H1 (cell line): ENCODE data around the gene PDZD11. TPM values are rescaled to one million over a fixed set of nuclear protein-coding genes. Genes with fewer than 3 reads are reported as not detected.

Source experiments
- CTCF ChIA-PET: fragments of 300-600 bp; sonication (Branson Sonifier 250); formaldehyde crosslinking; loops from one replicate; lab custom pipeline; 2021; ENCODE audit not compliant: partially characterized antibody; lab: Charles Lee
- POLR2A ChIA-PET: fragments of 300-600 bp; sonication (Branson Sonifier 250); formaldehyde crosslinking; loops from one replicate; lab custom pipeline; 2021; ENCODE audit warnings: inconsistent platforms; ENCODE audit not compliant: partially characterized antibody; lab: Charles Lee
- DNase-seq, 2 experiments: peaks; one replicate each; pipeline versions ENCODE4 v3.0.0 to v3.0.0-alpha.2; 2010 to 2022; ENCODE audit warnings: low spot score in 2 of 2, low read depth in 1 of 2, mixed read lengths in 1 of 2
- FAIRE-seq: peaks from 2 replicates; lab custom pipeline; 2011; peaks lifted over from hg19 to GRCh38; lab: Jason Lieb, UNC
- H2AFZ ChIP-seq: 2 replicates; pipeline ENCODE4 v1.8.1; 2012; ENCODE audit warnings: low read length, inconsistent platforms
- H2AK5ac ChIP-seq: 2 replicates; pipeline ENCODE4 v1.6.1; 2013; ENCODE audit warnings: low read depth, low read length
- H2BK120ac ChIP-seq: replicated peaks from 2 replicates; pipeline ENCODE3; 2013; ENCODE audit warnings: low read depth, low read length, inconsistent platforms
- H2BK12ac ChIP-seq: 2 replicates; pipeline ENCODE4 v1.6.1; 2013; ENCODE audit warnings: low read depth, low read length
- H2BK15ac ChIP-seq: 2 replicates; pipeline ENCODE4 v1.6.1; 2013; ENCODE audit warnings: low read length
- H2BK20ac ChIP-seq: 2 replicates; pipeline ENCODE4 v1.6.1; 2013; ENCODE audit warnings: low read length
- H2BK5ac ChIP-seq: 2 replicates; pipeline ENCODE4 v1.6.1; 2013; ENCODE audit warnings: low read depth, low read length
- H3K14ac ChIP-seq: 2 replicates; pipeline ENCODE4 v1.6.1; 2013; ENCODE audit warnings: inconsistent platforms; ENCODE audit not compliant: insufficient read length
- H3K18ac ChIP-seq: 2 replicates; pipeline ENCODE4 v1.6.1; 2013; ENCODE audit warnings: low read length; ENCODE audit errors: extremely low read depth
- H3K23ac ChIP-seq: 2 replicates; pipeline ENCODE4 v1.6.1; 2013; ENCODE audit warnings: inconsistent platforms; ENCODE audit not compliant: insufficient read length
- H3K23me2 ChIP-seq: 2 replicates; pipeline ENCODE4 v1.6.1; 2013; ENCODE audit warnings: low read depth, low read length
- H3K27ac ChIP-seq: 2 replicates; pipeline ENCODE4 v1.6.1; 2011; ENCODE audit warnings: low read depth, low read length, inconsistent platforms
- H3K27me3 ChIP-seq, 4 experiments: replicated peaks in 1 of 4; 1 replicate in 1 of 4; 2 replicates in 3 of 4; pipeline versions ENCODE4 v1.6.1 to v1.8.1; 2011 to 2013; ENCODE audit warnings: low read length in 3 of 4, mild to moderate bottlenecking in 3 of 4, inconsistent platforms in 2 of 4, mixed read lengths in 2 of 4, moderate library complexity in 1 of 4; ENCODE audit not compliant: control insufficient read depth in 3 of 4, insufficient read depth in 3 of 4; ENCODE audit errors: extremely low read depth in 1 of 4
- H3K36me3 ChIP-seq, 4 experiments: 2 replicates each; pipeline versions ENCODE4 v1.6.1 to v1.8.1; 2011 to 2013; ENCODE audit warnings: mild to moderate bottlenecking in 4 of 4, low read length in 3 of 4, moderate library complexity in 2 of 4, control low read depth in 1 of 4, inconsistent platforms in 1 of 4; ENCODE audit not compliant: insufficient read depth in 4 of 4, control insufficient read depth in 2 of 4
- H3K4ac ChIP-seq: replicated peaks from 2 replicates; pipeline ENCODE3; 2013; ENCODE audit warnings: low read length, low read depth, mixed read lengths, inconsistent platforms; ENCODE audit not compliant: insufficient read length
- H3K4me1 ChIP-seq, 4 experiments: replicated peaks in 1 of 4; 1 replicate in 1 of 4; 2 replicates in 3 of 4; pipeline versions ENCODE4 v1.6.1 to v1.8.1; 2011 to 2013; ENCODE audit warnings: low read length in 3 of 4, inconsistent platforms in 2 of 4, mixed read lengths in 1 of 4; ENCODE audit not compliant: insufficient read depth in 4 of 4, control insufficient read depth in 3 of 4
- H3K4me2 ChIP-seq, 2 experiments: 2 replicates each; pipeline versions ENCODE4 v1.6.1 to v1.8.1; 2011 to 2013; ENCODE audit warnings: low read depth in 2 of 2, low read length in 2 of 2, control low read depth in 1 of 2, inconsistent platforms in 1 of 2, mild to moderate bottlenecking in 1 of 2; ENCODE audit not compliant: insufficient read depth in 1 of 2
- H3K4me3 ChIP-seq, 4 experiments: fragments of 200-600, 300-600 bp in 1 of 4; sonication (generic), shearing (Covaris generic), sonication (Bioruptor Twin) in 1 of 4; 2 replicates each; pipeline versions ENCODE4 v1.5.1 to v1.8.1; 2011 to 2016; ENCODE audit warnings: low read length in 4 of 4, low read depth in 3 of 4, control low read depth in 2 of 4, inconsistent platforms in 2 of 4, mild to moderate bottlenecking in 2 of 4, mixed read lengths in 1 of 4, moderate library complexity in 1 of 4; ENCODE audit not compliant: insufficient read depth in 2 of 4; ENCODE audit errors: extremely low read depth in 1 of 4
- H3K56ac ChIP-seq: replicated peaks from 2 replicates; pipeline ENCODE3; 2013; ENCODE audit warnings: low read depth, mild to moderate bottlenecking, mixed read lengths, low read length, inconsistent platforms; ENCODE audit not compliant: insufficient read length
- H3K79me1 ChIP-seq: 2 replicates; pipeline ENCODE4 v1.6.1; 2013; ENCODE audit warnings: low read depth, low read length, control low read depth
- H3K79me2 ChIP-seq, 2 experiments: 2 replicates each; pipeline versions ENCODE4 v1.6.1 to v1.8.1; 2012 to 2013; ENCODE audit warnings: low read length in 2 of 2, mild to moderate bottlenecking in 2 of 2, inconsistent platforms in 1 of 2; ENCODE audit not compliant: insufficient read depth in 2 of 2, control insufficient read depth in 1 of 2
- H3K9ac ChIP-seq, 4 experiments: replicated peaks in 1 of 4; 1 replicate in 1 of 4; 2 replicates in 3 of 4; pipeline versions ENCODE4 v1.6.1 to v1.8.1; 2011 to 2013; ENCODE audit warnings: low read depth in 3 of 4, low read length in 3 of 4, control low read depth in 2 of 4, mild to moderate bottlenecking in 2 of 4, moderate library complexity in 2 of 4, inconsistent platforms in 1 of 4; ENCODE audit errors: extremely low read depth in 1 of 4
- H3K9me3 ChIP-seq, 2 experiments: 2 replicates each; pipeline versions ENCODE4 v1.6.1 to v1.8.1; 2012 to 2013; ENCODE audit warnings: mild to moderate bottlenecking in 2 of 2, moderate library complexity in 2 of 2, control low read depth in 1 of 2, inconsistent platforms in 1 of 2, low read depth in 1 of 2, low read length in 1 of 2, mixed read lengths in 1 of 2; ENCODE audit not compliant: insufficient read depth in 2 of 2
- H4K20me1 ChIP-seq, 2 experiments: replicated peaks in 1 of 2; 2 replicates each; pipeline versions ENCODE3 to v1.8.1; 2011 to 2013; ENCODE audit warnings: inconsistent platforms in 2 of 2, low read length in 2 of 2, mild to moderate bottlenecking in 1 of 2; ENCODE audit not compliant: insufficient read depth in 2 of 2, control insufficient read depth in 1 of 2
- H4K5ac ChIP-seq: 2 replicates; pipeline ENCODE4 v1.6.1; 2013; ENCODE audit warnings: low read length, low read depth, mixed read lengths, inconsistent platforms; ENCODE audit not compliant: insufficient read length
- H4K8ac ChIP-seq: 2 replicates; pipeline ENCODE4 v1.8.0; 2013; ENCODE audit warnings: mild to moderate bottlenecking, moderate library complexity, low read length, inconsistent platforms; ENCODE audit not compliant: insufficient read depth; ENCODE audit errors: extremely low read depth
- H4K91ac ChIP-seq: replicated peaks from 2 replicates; pipeline ENCODE3; 2013; ENCODE audit warnings: low read length, mixed read lengths, inconsistent platforms; ENCODE audit not compliant: insufficient read length
- CHD1 ChIP-seq: IDR thresholded peaks from 2 replicates; pipeline ENCODE4 v1.6.1; 2012; ENCODE audit warnings: low read depth, low read length, improper control_type of control experiment
- GABPA ChIP-seq: IDR thresholded peaks from 2 replicates; pipeline ENCODE4 v1.6.1; 2011; ENCODE audit warnings: mild to moderate bottlenecking, low read length, moderate library complexity, borderline replicate concordance; ENCODE audit not compliant: insufficient read depth
- HDAC6 ChIP-seq: IDR thresholded peaks from one replicate; pipeline ENCODE4 v1.7.1; 2012; ENCODE audit warnings: low read depth, mild to moderate bottlenecking, inconsistent platforms, low read length, moderate library complexity
- JUND ChIP-seq: IDR thresholded peaks from 2 replicates; pipeline ENCODE4 v1.6.1; 2011; ENCODE audit warnings: mild to moderate bottlenecking, improper control_type of control experiment, low read length
- KDM4A ChIP-seq: IDR thresholded peaks from one replicate; pipeline ENCODE4 v1.7.1; 2012; ENCODE audit warnings: low read depth, mild to moderate bottlenecking, moderate library complexity, low read length, inconsistent platforms; ENCODE audit not compliant: severe bottlenecking
- KDM5A ChIP-seq: fragments of 200-600 bp; IDR thresholded peaks from 2 replicates; pipeline ENCODE4 v1.7.1; 2012; ENCODE audit warnings: mild to moderate bottlenecking, low read length, inconsistent platforms, mixed read lengths
- MAX ChIP-seq: IDR thresholded peaks from 2 replicates; pipeline ENCODE4 v1.6.1; 2012; ENCODE audit warnings: inconsistent platforms
- NANOG ChIP-seq: IDR thresholded peaks from 2 replicates; pipeline ENCODE4 v1.6.1; 2011; ENCODE audit warnings: low read length, low read depth, mild to moderate bottlenecking, inconsistent platforms; ENCODE audit not compliant: insufficient read depth, poor library complexity, severe bottlenecking
- POU5F1 ChIP-seq: IDR thresholded peaks from 2 replicates; pipeline ENCODE4 v1.6.1; 2011; ENCODE audit warnings: low read depth, mild to moderate bottlenecking, low read length, moderate library complexity
- SIX5 ChIP-seq: IDR thresholded peaks from 2 replicates; pipeline ENCODE4 v1.6.1; 2011; ENCODE audit warnings: mild to moderate bottlenecking, low read depth, low read length
- SP1 ChIP-seq: IDR thresholded peaks from 2 replicates; pipeline ENCODE4 v1.6.1; 2011; ENCODE audit warnings: low read depth, low read length
- SP2 ChIP-seq: IDR thresholded peaks from 2 replicates; pipeline ENCODE4 v1.6.1; 2012; ENCODE audit warnings: mild to moderate bottlenecking, low read length, inconsistent platforms
- TAF7 ChIP-seq: optimal IDR thresholded peaks from 2 replicates; pipeline ENCODE3; 2011; ENCODE audit warnings: low read depth, mild to moderate bottlenecking, inconsistent platforms, low read length, moderate library complexity, borderline replicate concordance
- TBP ChIP-seq: IDR thresholded peaks from 2 replicates; pipeline ENCODE4 v1.6.1; 2011; ENCODE audit warnings: low read depth, low read length, improper control_type of control experiment
- YY1 ChIP-seq: IDR thresholded peaks from 2 replicates; pipeline ENCODE4 v1.6.1; 2011; ENCODE audit warnings: low read depth, mild to moderate bottlenecking, low read length
- ZNF274 ChIP-seq: IDR thresholded peaks from 2 replicates; pipeline ENCODE4 v1.7.0; 2012; ENCODE audit warnings: low read length, borderline replicate concordance; ENCODE audit errors: extremely low read depth
- WGBS, 2 experiments: shearing (Covaris generic) in 1 of 2; methylation state at CpG; one replicate each; pipeline versions ENCODE4 v1.1.6 to v1.1.7; 2013 to 2015; ENCODE audit warnings: low lambda C conversion rate in 2 of 2, mixed read lengths in 2 of 2, inconsistent platforms in 1 of 2, low coverage in 1 of 2, missing lambda C conversion rate in 1 of 2; ENCODE audit not compliant: insufficient replicate concordance in 2 of 2, insufficient coverage in 1 of 2, insufficient read length in 1 of 2; ENCODE audit errors: extremely low coverage in 1 of 2, missing lambda C conversion rate in 1 of 2; 5-methylcytosine and 5-hydroxymethylcytosine counted together
- polyA plus RNA-seq, 7 experiments: library from polyadenylated mRNA; depleted of rRNA in 3 of 7; stranded (reverse) in 5 of 7; unstranded in 2 of 7; fragments of >200 nt in 5 of 7; fragments of 200-250 nt in 2 of 7; gene quantifications; 1 replicate in 5 of 7; 2 replicates in 1 of 7; 4 replicates in 1 of 7; pipeline versions ENCODE4 v1.2.1 to v1.2.3, GENCODE V29; 2011 to 2013; ENCODE audit warnings: missing spikeins in 2 of 7, mixed read lengths in 2 of 7
- total RNA-seq: library from RNA; stranded (reverse); fragmentation: NEBNext Ultra II Directional; extraction: Animal tissue kit (Norgen Biotek cat#: 25700); gene quantifications from 2 replicates; pipeline ENCODE4 v1.2.1, GENCODE V29; 2021

Gene PDZD11
- total and polyA plus RNA-seq, 2 of the 8 experiments (the other 6 are each of a cell fraction or from before 2014, with no cell fraction given) = 31.5 to 55.9 TPM

GRCh38 chrX:70254063-70254400 lies 35.7 kb downstream of the PDZD11 start:
- ChIA-PET POLR2A (no interaction called here), CTCF (interaction anchor here (2.4 kb wide), 1 partner anchor 8 kb away, joined by 9 read pairs; no protein-coding TSS in a partner anchor)
- Histone ChIP-seq H2BK20ac (no peak overlapping the region), H2BK12ac (no peak overlapping the region), H3K4me3 (no peak overlapping the region), H3K79me1 (no peaks in the 10 kb centered on the region), H3K79me2 (no peaks in the 10 kb centered on the region), H4K91ac (no peak overlapping the region), H2BK5ac (no peak overlapping the region), H3K23ac (no peak overlapping the region), H3K56ac (no peak overlapping the region), H2AK5ac (no peak overlapping the region), H3K4me2 (no peak overlapping the region), H2AFZ (no peak overlapping the region), H3K36me3 (no peaks in the 10 kb centered on the region), H3K27me3 (no peaks in the 10 kb centered on the region), H2BK120ac (no peak overlapping the region), H3K27ac (no peak overlapping the region), H3K9ac (no peak overlapping the region), H2BK15ac (no peak overlapping the region), H3K9me3 (no peaks in the 10 kb centered on the region), H3K18ac (no peak overlapping the region), H4K8ac (no peak overlapping the region), H3K14ac (no peak overlapping the region), H4K20me1 (no peaks in the 10 kb centered on the region), H3K23me2 (no peaks in the 10 kb centered on the region), H4K5ac (no peak overlapping the region), H3K4ac (no peak overlapping the region), H3K4me1 (no peaks in the 10 kb centered on the region)
- DNase-seq (no peak), FAIRE-seq (peak; percentile 24)
- 78% methylated on average over 1 of the region's 1 CpG; no CpG with 5 or more reads in 1 of the 2 experiments for WGBS, 2 experiments
- no peak for TF ChIP-seq HDAC6
- TF ChIP-seq POU5F1 = no peak
- no peak for TF ChIP-seq NANOG
- TF ChIP-seq SIX5 = no peak
- no peak for TF ChIP-seq CHD1
- TF ChIP-seq KDM5A = no peak
- TF ChIP-seq KDM4A = no peak
- TF ChIP-seq ZNF274 = no peak
- TF ChIP-seq GABPA = no peak
- no peak for TF ChIP-seq JUND
- TF ChIP-seq YY1 = no peak
- no peak for TF ChIP-seq TAF7
- no peak for TF ChIP-seq SP1
- TF ChIP-seq SP2 = no peak
- no peak for TF ChIP-seq TBP
- no peak for TF ChIP-seq MAX
